ENCODE data around the gene GPX2. TPM values are rescaled to one million over a fixed set of nuclear protein-coding genes. Genes with fewer than 3 reads are reported as not detected.

The GPX2 gene
- total RNA-seq, 1 experiment from 2014 or later: 323 TPM

GRCh38 chr14:64987438-64987767 is 44.9 kb upstream of the GPX2 start:
- POLR2A ChIA-PET (ENCODE audit: unreplicated experiment): interaction anchor here (0.7 kb wide), 1 partner anchor 170 kb away, joined by 3 read pairs; no protein-coding TSS in a partner anchor
- H3K4me3 ChIP-seq: peak overlapping the region; percentile 86
- no peaks in the 10 kb centered on the region for H4K20me1 ChIP-seq (ENCODE audit: insufficient read depth)
- no peaks in the 10 kb centered on the region for H3K9me3 ChIP-seq (ENCODE audit: insufficient read depth, low read depth)
- no peaks in the 10 kb centered on the region for H3K9me2 ChIP-seq (ENCODE audit: insufficient read depth)
- H2AFZ ChIP-seq: peak overlapping the region; percentile 87
- intact Hi-C loops (cut with micrococcal nuclease; ENCODE audit: unreplicated experiment): loop anchor here (1.0 kb wide), 2 partner anchors 10 to 73 kb away; partner anchors contain the start of gene CHURC1
- H3K4me1 ChIP-seq (replicated peaks; ENCODE audit: insufficient read depth): peaks cover 21% of the 10 kb centered on the region
- H3K36me3 ChIP-seq (ENCODE audit: low read depth): 0 out of 2 replicates have a peak, but pooled peaks cover 6% of the 10 kb centered on the region
- peak overlapping the region; percentile 77 for H3K27ac ChIP-seq
- no peaks in the 10 kb centered on the region for H3F3A ChIP-seq (ENCODE audit: insufficient read depth, low read depth)
- H3K27me3 ChIP-seq (ENCODE audit: insufficient read depth, low read depth): no peaks in the 10 kb centered on the region
- CTCF ChIA-PET: interaction anchor here (0.9 to 2.8 kb wide), 3 partner anchors 11 to 62 kb away, joined by 3 to 38 read pairs (median 11); no protein-coding TSS in a partner anchor
- peak overlapping the region; percentile 79 for H3K4me2 ChIP-seq
- H3K79me2 ChIP-seq (ENCODE audit: low read depth): peaks cover 53% of the 10 kb centered on the region
- DNase-seq: no peak
- no TSS peak for BruUV-seq (replicated peaks)
- TF ChIP-seq EZH2 (IDR thresholded peaks at IDR 0.05; ENCODE audit: low read depth): no peak
- TF ChIP-seq CTCF (conservative IDR thresholded peaks at IDR 0.05): no peak

- H3K4me1 ChIP-seq (replicated peaks; ENCODE audit: insufficient read depth): peaks cover 21% of the 10 kb centered on the region
- no peaks in the 10 kb centered on the region for H3K9me3 ChIP-seq (ENCODE audit: insufficient read depth, low read depth)
- H3K9me2 ChIP-seq (ENCODE audit: insufficient read depth): no peaks in the 10 kb centered on the region
- 0 out of 2 replicates have a peak, but pooled peaks cover 6% of the 10 kb centered on the region for H3K36me3 ChIP-seq (ENCODE audit: low read depth)
- peak within 1 kb of the TSS; percentile 86 for H3K4me3 ChIP-seq
- peak within 1 kb of the TSS; percentile 79 for H3K4me2 ChIP-seq
- TF ChIP-seq CTCF (conservative IDR thresholded peaks at IDR 0.05) (peak; percentile 61; the same call in 1 of the 2 replicates), EZH2 (IDR thresholded peaks at IDR 0.05; ENCODE audit: low read depth) (no peak)
- CTCF ChIA-PET: interaction anchor here (0.9 to 2.8 kb wide), 5 partner anchors 11 to 72 kb away, joined by 3 to 38 read pairs (median 11); no protein-coding TSS in a partner anchor
- no peaks in the 10 kb centered on the region for H3K27me3 ChIP-seq (ENCODE audit: insufficient read depth, low read depth)
- no peaks in the 10 kb centered on the region for H3F3A ChIP-seq (ENCODE audit: insufficient read depth, low read depth)
- peak; percentile 93 to 96 for DNase-seq
- intact Hi-C loops (cut with micrococcal nuclease; ENCODE audit: unreplicated experiment): loop anchor here (1.0 kb wide), 3 partner anchors 10 to 73 kb away; partner anchors contain the start of gene CHURC1
- no peaks in the 10 kb centered on the region for H4K20me1 ChIP-seq (ENCODE audit: insufficient read depth)
- POLR2A ChIA-PET (ENCODE audit: unreplicated experiment): interaction anchor here (0.6 to 0.7 kb wide), 7 partner anchors 14 to 428 kb away, joined by 3 to 9 read pairs (median 4); no protein-coding TSS in a partner anchor
- peak within 1 kb of the TSS; percentile 87 for H2AFZ ChIP-seq
- peak within 1 kb of the TSS; percentile 77 for H3K27ac ChIP-seq
- H3K79me2 ChIP-seq (ENCODE audit: low read depth): peaks cover 48% of the 10 kb centered on the region
- TSS peak; percentile 76 for BruUV-seq (replicated peaks)
These were observed 44.3 kb upstream of the GPX2 start, which contains the start of gene FNTB for GRCh38 chr14:64986648-64987437. Gene FNTB, plus strand, starts transcription at chr14:64986895. Its CDS starts 59 bp downstream, at chr14:64986954.

GRCh38 chr14:64983439-64984310 is 41.1 kb upstream of the GPX2 start:
- H2AFZ ChIP-seq: peak overlapping the region; percentile 56; the same call in 1 of the 2 replicates
- POLR2A ChIA-PET (ENCODE audit: unreplicated experiment): no interaction called here
- H3K4me1 ChIP-seq (replicated peaks; ENCODE audit: insufficient read depth): peaks cover 19% of the 10 kb centered on the region
- peak; percentile 43 to 65 for DNase-seq
- H3K27ac ChIP-seq: no peak overlapping the region
- H3F3A ChIP-seq (ENCODE audit: insufficient read depth, low read depth): no peaks in the 10 kb centered on the region
- intact Hi-C loops (cut with micrococcal nuclease; ENCODE audit: unreplicated experiment): loop anchor here (1.0 to 5.0 kb wide), 6 partner anchors 23 to 641 kb away; partner anchors contain the start of gene GPX2
- no peaks in the 10 kb centered on the region for H4K20me1 ChIP-seq (ENCODE audit: insufficient read depth)
- H3K4me2 ChIP-seq: peak overlapping the region; percentile 69
- H3K79me2 ChIP-seq (ENCODE audit: low read depth): peaks cover 17% of the 10 kb centered on the region
- H3K4me3 ChIP-seq: peak overlapping the region; percentile 36; the same call in 1 of the 2 replicates
- TF ChIP-seq CTCF (conservative IDR thresholded peaks at IDR 0.05) (peak; percentile 94), EZH2 (IDR thresholded peaks at IDR 0.05; ENCODE audit: low read depth) (no peak)
- BruUV-seq (replicated peaks): no TSS peak
- H3K27me3 ChIP-seq (ENCODE audit: insufficient read depth, low read depth): no peaks in the 10 kb centered on the region
- no peaks in the 10 kb centered on the region for H3K9me2 ChIP-seq (ENCODE audit: insufficient read depth)
- CTCF ChIA-PET: interaction anchor here (0.5 to 0.7 kb wide), 2 partner anchors 52 to 471 kb away, joined by 3 to 4 read pairs; no protein-coding TSS in a partner anchor
- no peaks in the 10 kb centered on the region for H3K9me3 ChIP-seq (ENCODE audit: insufficient read depth, low read depth)
- H3K36me3 ChIP-seq (ENCODE audit: low read depth): no peaks in the 10 kb centered on the region
